Body of pancreas (tissue), 4 donors: Measurements from ENCODE around the gene CCSER1.

Experiments
- POLR2A ChIP-seq, 3 donors: fragments of 450-650 bp; IDR thresholded peaks; one replicate each; pipeline ENCODE4 v1.6.1; 2016; ENCODE audit warnings: antibody characterized with exemption in 3 of 3, mild to moderate bottlenecking in 2 of 3
- TF ChIP-seq, protein P1 (sequence below), 7 experiments: fragments of 450-650 bp in 4 of 7; fragments of 200-600 bp in 3 of 7; sonication (generic) in 3 of 7; IDR thresholded peaks; one replicate each; pipeline ENCODE4 v1.5.1; 2016 to 2019; ENCODE audit warnings: antibody characterized with exemption in 7 of 7

DNA sequence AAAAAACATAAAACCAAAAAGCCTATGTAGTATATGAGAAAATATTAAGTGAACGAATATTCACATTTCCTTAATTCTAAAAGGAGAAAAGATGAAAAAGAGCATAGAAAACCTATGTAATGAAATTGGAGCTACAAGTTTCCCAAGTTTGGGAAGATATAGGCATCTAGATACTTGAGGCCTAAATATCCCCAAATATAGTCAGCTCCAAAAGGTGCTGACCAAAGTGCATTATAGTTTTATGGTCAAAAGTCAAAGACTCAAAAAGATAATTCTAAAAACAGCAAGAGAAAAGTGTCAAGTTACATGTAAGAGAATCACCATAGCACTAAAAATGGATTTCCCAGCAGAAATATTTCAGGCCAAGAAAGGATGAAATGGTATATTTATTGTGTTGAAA lies 1502.9 kb downstream of the CCSER1 start:
- TF ChIP-seq, protein P1, sequence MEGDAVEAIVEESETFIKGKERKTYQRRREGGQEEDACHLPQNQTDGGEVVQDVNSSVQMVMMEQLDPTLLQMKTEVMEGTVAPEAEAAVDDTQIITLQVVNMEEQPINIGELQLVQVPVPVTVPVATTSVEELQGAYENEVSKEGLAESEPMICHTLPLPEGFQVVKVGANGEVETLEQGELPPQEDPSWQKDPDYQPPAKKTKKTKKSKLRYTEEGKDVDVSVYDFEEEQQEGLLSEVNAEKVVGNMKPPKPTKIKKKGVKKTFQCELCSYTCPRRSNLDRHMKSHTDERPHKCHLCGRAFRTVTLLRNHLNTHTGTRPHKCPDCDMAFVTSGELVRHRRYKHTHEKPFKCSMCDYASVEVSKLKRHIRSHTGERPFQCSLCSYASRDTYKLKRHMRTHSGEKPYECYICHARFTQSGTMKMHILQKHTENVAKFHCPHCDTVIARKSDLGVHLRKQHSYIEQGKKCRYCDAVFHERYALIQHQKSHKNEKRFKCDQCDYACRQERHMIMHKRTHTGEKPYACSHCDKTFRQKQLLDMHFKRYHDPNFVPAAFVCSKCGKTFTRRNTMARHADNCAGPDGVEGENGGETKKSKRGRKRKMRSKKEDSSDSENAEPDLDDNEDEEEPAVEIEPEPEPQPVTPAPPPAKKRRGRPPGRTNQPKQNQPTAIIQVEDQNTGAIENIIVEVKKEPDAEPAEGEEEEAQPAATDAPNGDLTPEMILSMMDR (IDR thresholded peaks at IDR 0.05): no peak
- TF ChIP-seq POLR2A (IDR thresholded peaks at IDR 0.05): no peak
